GM12892 (cell line): ENCODE data around the gene SFPQ.

Experiments used
- POLR2A ChIP-seq: IDR thresholded peaks from 2 replicates; pipeline ENCODE4 v1.6.1; 2011; ENCODE audit warnings: low read depth, low read length, control low read depth
- POLR2AphosphoS5 ChIP-seq: IDR thresholded peaks from 2 replicates; pipeline ENCODE4 v1.6.1; 2011; ENCODE audit warnings: low read depth, low read length, control low read depth

DNA sequence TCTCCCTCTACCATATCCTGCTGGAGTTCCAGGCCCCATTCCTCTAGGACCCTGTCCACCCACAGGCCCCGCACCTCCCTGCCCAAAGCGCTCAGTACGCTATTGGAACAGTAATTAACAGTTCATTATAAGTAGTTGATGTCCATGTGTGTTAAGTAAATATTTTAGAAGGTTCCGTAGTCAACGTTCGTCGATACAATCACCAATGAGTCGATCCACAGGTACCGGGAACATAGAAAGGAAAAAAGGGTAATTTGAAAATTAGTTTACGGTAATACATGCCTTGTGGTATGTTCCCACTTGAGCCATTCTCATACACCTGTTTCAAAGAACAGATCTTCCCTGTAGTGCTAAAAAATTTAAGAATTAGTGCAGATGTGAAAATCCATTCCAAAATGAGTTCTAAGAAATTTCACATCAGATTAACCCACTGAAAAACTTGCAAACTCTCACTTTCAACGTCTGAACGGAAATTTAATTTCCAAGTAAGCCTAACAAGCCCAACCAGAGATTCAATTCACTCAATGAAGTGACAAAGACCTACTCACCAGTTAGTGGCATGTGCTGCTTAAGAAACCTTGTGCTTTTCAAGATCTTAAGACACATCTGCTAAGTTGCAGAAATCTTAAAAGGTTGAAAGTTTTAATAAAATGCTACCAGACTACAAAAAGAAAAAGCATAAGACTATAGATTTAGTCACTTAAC, 8.3 kb downstream of the SFPQ start:
- TF ChIP-seq POLR2AphosphoS5: no peak
- no peak for TF ChIP-seq POLR2A
